Astrocyte of the cerebellum (primary cell): ENCODE measurements around the gene SLC38A7.
A peak's percentile ranks its signal among the peaks of the same experiment; 100 is the strongest.
"Not testable (repeated sequence)": the region's sequence is repeated elsewhere in the genome, so short reads cannot be mapped to it uniquely, and the experiment has no call there.

Source experiments
- DNase-seq: peaks from one replicate; pipeline ENCODE4 v3.0.0-alpha.2; 2011; ENCODE audit warnings: low read depth
- H3K4me3 ChIP-seq: 2 replicates; pipeline ENCODE4 v1.5.1; 2011; ENCODE audit warnings: mild to moderate bottlenecking, low read depth, low read length, moderate library complexity
- in situ Hi-C: cut with HindIII; loops from 2 replicates; pipeline ENCODE4 v1.10.0; 2017; ENCODE audit warnings: low sequenced_read_pairs
- TF ChIP-seq, protein P1 (sequence below): IDR thresholded peaks from 2 replicates; pipeline ENCODE4 v1.5.1; 2012; ENCODE audit warnings: low read length, low read depth, moderate library complexity, mild to moderate bottlenecking; ENCODE audit errors: missing control alignments

SLC38A7 gene

GRCh38 chr16:58639836-58640235 lies 44.7 kb downstream of the SLC38A7 start:
- no peak overlapping the region for H3K4me3 ChIP-seq
- TF ChIP-seq, protein P1, sequence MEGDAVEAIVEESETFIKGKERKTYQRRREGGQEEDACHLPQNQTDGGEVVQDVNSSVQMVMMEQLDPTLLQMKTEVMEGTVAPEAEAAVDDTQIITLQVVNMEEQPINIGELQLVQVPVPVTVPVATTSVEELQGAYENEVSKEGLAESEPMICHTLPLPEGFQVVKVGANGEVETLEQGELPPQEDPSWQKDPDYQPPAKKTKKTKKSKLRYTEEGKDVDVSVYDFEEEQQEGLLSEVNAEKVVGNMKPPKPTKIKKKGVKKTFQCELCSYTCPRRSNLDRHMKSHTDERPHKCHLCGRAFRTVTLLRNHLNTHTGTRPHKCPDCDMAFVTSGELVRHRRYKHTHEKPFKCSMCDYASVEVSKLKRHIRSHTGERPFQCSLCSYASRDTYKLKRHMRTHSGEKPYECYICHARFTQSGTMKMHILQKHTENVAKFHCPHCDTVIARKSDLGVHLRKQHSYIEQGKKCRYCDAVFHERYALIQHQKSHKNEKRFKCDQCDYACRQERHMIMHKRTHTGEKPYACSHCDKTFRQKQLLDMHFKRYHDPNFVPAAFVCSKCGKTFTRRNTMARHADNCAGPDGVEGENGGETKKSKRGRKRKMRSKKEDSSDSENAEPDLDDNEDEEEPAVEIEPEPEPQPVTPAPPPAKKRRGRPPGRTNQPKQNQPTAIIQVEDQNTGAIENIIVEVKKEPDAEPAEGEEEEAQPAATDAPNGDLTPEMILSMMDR: no peak
- DNase-seq: no peak
- in situ Hi-C loops: no loop called here

DNA sequence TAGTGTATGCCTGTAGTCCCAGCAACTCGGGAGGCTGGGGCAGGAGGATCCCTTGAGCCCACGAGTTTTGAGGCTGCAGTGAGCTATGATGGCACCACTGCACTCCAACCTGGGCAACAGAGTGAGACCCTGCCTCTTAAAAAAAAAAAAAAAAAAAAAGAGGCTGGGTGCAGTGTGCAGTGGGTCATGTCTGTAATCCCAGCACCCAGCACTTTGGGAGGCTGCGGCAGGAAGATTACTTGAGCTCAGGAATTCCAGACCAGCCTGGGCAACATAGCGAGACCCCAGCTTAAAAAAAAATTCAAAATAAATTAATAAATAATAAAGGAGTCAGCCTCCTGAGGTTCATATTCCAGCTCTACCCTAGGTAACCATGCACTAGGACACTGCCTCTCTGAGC lies 45.3 kb downstream of the SLC38A7 start:
- in situ Hi-C loops: no loop called here
- no peak overlapping the region for H3K4me3 ChIP-seq
- no peak for DNase-seq
- TF ChIP-seq, protein P1: no peak

GRCh38 chr16:58638148-58639036 lies 46.2 kb downstream of the SLC38A7 start:
- TF ChIP-seq, protein P1: peak; percentile 60
- H3K4me3 ChIP-seq: no peak overlapping the region
- in situ Hi-C loops: no loop called here
- peak; percentile 57 for DNase-seq

DNA sequence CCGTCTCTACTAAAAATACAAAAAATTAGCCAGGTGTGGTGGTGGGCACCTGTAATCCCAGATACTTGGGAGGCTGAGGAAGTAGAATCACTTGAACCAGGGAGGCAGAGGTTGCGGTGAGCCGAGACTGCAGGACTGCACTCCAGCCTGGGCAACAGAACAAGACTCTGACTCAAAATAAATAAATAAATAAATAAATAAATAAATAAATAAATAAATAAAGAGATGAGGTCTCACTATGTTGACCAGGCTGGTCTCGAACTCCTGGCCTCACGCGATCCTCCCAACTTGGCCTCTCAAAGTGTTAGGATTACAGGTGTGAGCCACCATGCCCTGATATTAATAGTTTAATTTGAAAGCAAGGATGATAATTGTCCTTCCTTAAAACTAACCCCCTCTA lies 47.5 kb downstream of the SLC38A7 start:
- in situ Hi-C loops, H3K4me3 ChIP-seq, DNase-seq: not testable (repeated sequence)

DNA sequence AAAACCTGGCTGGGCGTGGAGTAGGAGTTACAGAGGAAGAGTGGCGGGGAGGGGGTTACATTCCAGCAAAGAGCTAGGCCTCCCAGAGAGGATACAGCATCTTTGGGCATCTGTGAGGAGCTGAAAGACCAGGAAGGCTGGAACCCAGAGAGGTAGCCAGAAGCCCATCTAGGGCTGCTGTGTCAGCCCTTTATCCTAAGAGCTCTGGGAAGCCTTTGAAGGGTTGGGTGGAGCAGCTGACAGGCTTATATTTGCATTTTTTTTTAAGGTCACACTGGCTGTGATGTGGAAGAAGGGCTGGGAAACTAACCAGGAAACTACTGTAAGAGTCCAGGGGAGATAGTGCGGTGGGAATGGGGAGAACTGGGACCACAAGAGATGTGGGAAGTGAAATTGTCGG lies 48.1 kb downstream of the SLC38A7 start:
- in situ Hi-C loops: no loop called here
- no peak overlapping the region for H3K4me3 ChIP-seq
- DNase-seq: no peak
- TF ChIP-seq, protein P1: no peak

- no peak overlapping the region for H3K4me3 ChIP-seq
- TF ChIP-seq, protein P1: no peak
- in situ Hi-C loops: no loop called here
- DNase-seq: no peak
These were observed 49.1 kb downstream of the SLC38A7 start for GRCh38 chr16:58635502-58635901.

GRCh38 chr16:58634265-58634802 lies 50.2 kb downstream of the SLC38A7 start:
- no peak for DNase-seq
- in situ Hi-C loops: no loop called here
- TF ChIP-seq, protein P1: no peak
- no peak overlapping the region for H3K4me3 ChIP-seq
